IMR-90 (cell line): Measurements from ENCODE around the gene DSP. TPM values are rescaled to one million over a fixed set of nuclear protein-coding genes. Genes with fewer than 3 reads are reported as not detected.

Experiments
- ATAC-seq: fragments of 200-7000 bp; cut with Tn5 transposase; 2 replicates; pipeline ENCODE4 v1.9.1; 2020; ENCODE audit warnings: low read depth, mild to moderate bottlenecking, moderate library complexity
- BruUV-seq: library from RNA; stranded (reverse); fragments of 400-500 nt; replicated peaks from 2 replicates; lab custom pipeline; 2021; lab: Mats Ljungman, UMichigan
- CTCF ChIA-PET: fragments of 300-600 bp; formaldehyde crosslinking; extraction: SDS; loops from one replicate; lab custom pipeline; 2021; ENCODE audit warnings: antibody characterized with exemption; lab: Yijun Ruan, JAX
- POLR2A ChIA-PET: fragments of 300-600 bp; sonication (Branson Sonifier 250); formaldehyde crosslinking; loops from one replicate; lab custom pipeline; 2022; ENCODE audit warnings: antibody characterized with exemption; ENCODE audit not compliant: unreplicated experiment; lab: Charles Lee
- DNase-seq: peaks from one replicate; pipeline ENCODE4 v3.0.0; 2013
- H2AFZ ChIP-seq: replicated peaks from 2 replicates; pipeline ENCODE3; 2013; ENCODE audit warnings: low read length, mild to moderate bottlenecking; ENCODE audit not compliant: poor library complexity
- H2AK5ac ChIP-seq: 2 replicates; pipeline ENCODE4 v1.6.1; 2013; ENCODE audit warnings: low read depth, low read length, inconsistent platforms
- H2AK9ac ChIP-seq: replicated peaks from 2 replicates; pipeline ENCODE3; 2013; ENCODE audit warnings: mild to moderate bottlenecking, low read depth, low read length, moderate library complexity; ENCODE audit not compliant: poor library complexity
- H2BK120ac ChIP-seq: 2 replicates; pipeline ENCODE4 v1.6.1; 2013; ENCODE audit warnings: low read depth, low read length, inconsistent platforms
- H2BK15ac ChIP-seq: 3 replicates; pipeline ENCODE4 v1.6.1; 2013; ENCODE audit warnings: low read depth, low read length, inconsistent platforms
- H2BK20ac ChIP-seq: 2 replicates; pipeline ENCODE4 v1.6.1; 2013; ENCODE audit warnings: low read depth, mild to moderate bottlenecking, inconsistent platforms, low read length, moderate library complexity
- H2BK5ac ChIP-seq: 2 replicates; pipeline ENCODE4 v1.6.1; 2013; ENCODE audit warnings: mild to moderate bottlenecking, low read depth, low read length, inconsistent platforms; ENCODE audit not compliant: poor library complexity, severe bottlenecking
- H3K14ac ChIP-seq: replicated peaks from 2 replicates; pipeline ENCODE4 v1.6.1; 2013; ENCODE audit warnings: low read depth, low read length, inconsistent platforms
- H3K18ac ChIP-seq: 2 replicates; pipeline ENCODE4 v1.6.1; 2013; ENCODE audit warnings: low read depth, low read length, control low read depth
- H3K23ac ChIP-seq: 2 replicates; pipeline ENCODE4 v1.6.1; 2013; ENCODE audit warnings: low read depth, low read length, inconsistent platforms
- H3K27ac ChIP-seq: 2 replicates; pipeline ENCODE4 v1.5.1; 2013; ENCODE audit warnings: mild to moderate bottlenecking, control low read depth, low read length; ENCODE audit not compliant: insufficient read depth
- H3K27me3 ChIP-seq: 2 replicates; pipeline ENCODE4 v1.6.1; 2013; ENCODE audit warnings: low read length; ENCODE audit not compliant: control insufficient read depth, insufficient read depth
- H3K36me3 ChIP-seq: 2 replicates; pipeline ENCODE4 v1.6.1; 2013; ENCODE audit warnings: low read length, mixed read lengths; ENCODE audit not compliant: control insufficient read depth, insufficient read depth
- H3K4ac ChIP-seq: 2 replicates; pipeline ENCODE4 v1.6.1; 2013; ENCODE audit warnings: low read depth, low read length, inconsistent platforms
- H3K4me1 ChIP-seq: 2 replicates; pipeline ENCODE4 v1.6.1; 2013; ENCODE audit warnings: low read length, mixed read lengths; ENCODE audit not compliant: control insufficient read depth, insufficient read depth
- H3K4me2 ChIP-seq: 2 replicates; pipeline ENCODE4 v1.6.1; 2013; ENCODE audit warnings: low read depth, mild to moderate bottlenecking, control low read depth, low read length, moderate library complexity
- H3K4me3 ChIP-seq: 2 replicates; pipeline ENCODE4 v1.5.1; 2013; ENCODE audit warnings: low read depth, mild to moderate bottlenecking, control low read depth, low read length, moderate library complexity; ENCODE audit not compliant: insufficient read depth
- H3K56ac ChIP-seq: 2 replicates; pipeline ENCODE4 v1.6.1; 2013; ENCODE audit warnings: low read length, inconsistent platforms; ENCODE audit not compliant: insufficient read depth; ENCODE audit errors: extremely low read depth
- H3K79me1 ChIP-seq, 2 experiments: 2 replicates each; pipeline ENCODE4 v1.6.1; 2013; ENCODE audit warnings: low read length in 2 of 2, inconsistent platforms in 1 of 2, low read depth in 1 of 2
- H3K9ac ChIP-seq: 2 replicates; pipeline ENCODE4 v1.6.1; 2013; ENCODE audit warnings: low read depth, low read length, control low read depth
- H3K9me1 ChIP-seq: 2 replicates; pipeline ENCODE4 v1.6.1; 2013; ENCODE audit warnings: low read length, inconsistent platforms; ENCODE audit not compliant: insufficient read depth
- H3K9me3 ChIP-seq: 2 replicates; pipeline ENCODE4 v1.6.1; 2013; ENCODE audit warnings: low read length; ENCODE audit not compliant: control insufficient read depth, insufficient read depth
- H4K20me1 ChIP-seq: 2 replicates; pipeline ENCODE4 v1.6.1; 2013; ENCODE audit warnings: low read length, inconsistent platforms; ENCODE audit not compliant: insufficient read depth
- H4K5ac ChIP-seq: 2 replicates; pipeline ENCODE4 v1.6.1; 2013; ENCODE audit warnings: mild to moderate bottlenecking, low read depth, low read length, control low read depth
- H4K8ac ChIP-seq, 2 experiments: 2 replicates each; pipeline ENCODE4 v1.6.1; 2013; ENCODE audit warnings: low read depth in 2 of 2, low read length in 2 of 2, control low read depth in 1 of 2, inconsistent platforms in 1 of 2
- H4K91ac ChIP-seq: 2 replicates; pipeline ENCODE4 v1.6.1; 2013; ENCODE audit warnings: low read depth, low read length, inconsistent platforms; ENCODE audit not compliant: insufficient read depth
- RCOR1 ChIP-seq: IDR thresholded peaks from 2 replicates; pipeline ENCODE4 v1.6.1; 2012; ENCODE audit warnings: mild to moderate bottlenecking, low read length, improper control_type of control experiment; ENCODE audit not compliant: insufficient replicate concordance
- WGBS, 2 experiments: methylation state at CpG; one replicate each; pipeline versions ENCODE4 v1.1.5 to v1.1.7; 2013; ENCODE audit warnings: missing lambda C conversion rate in 2 of 2; ENCODE audit not compliant: insufficient read length in 1 of 2; ENCODE audit errors: extremely low coverage in 2 of 2; 5-methylcytosine and 5-hydroxymethylcytosine counted together
- dilution Hi-C: fragments of 300-500 bp; cut with HindIII; formaldehyde crosslinking; loops from one replicate; pipeline ENCODE4 v1.14.3; 2018; ENCODE audit warnings: low sequenced_read_pairs; ENCODE audit not compliant: unreplicated experiment
- in situ Hi-C: fragments of 300-500 bp; cut with MboI; formaldehyde crosslinking; loops from 3 replicates; pipeline ENCODE4 v1.14.3; 2019; ENCODE audit warnings: low sequenced_read_pairs, inconsistent platforms, mixed read lengths
- intact Hi-C: fragments of 100-400 bp; cut with micrococcal nuclease; formaldehyde crosslinking; loops from 2 replicates; pipeline ENCODE4 v1.10.0; 2022
- polyA plus RNA-seq, 3 experiments: library from polyadenylated mRNA; depleted of rRNA; stranded (reverse); fragments of >200 nt; gene quantifications; 2 replicates each; pipeline ENCODE4 v1.2.3, GENCODE V29; 2012; ENCODE audit warnings: low replicate concordance in 1 of 3
- total RNA-seq: library from RNA; depleted of rRNA; stranded (reverse); fragments of >200 nt; gene quantifications from 2 replicates; pipeline ENCODE4 v1.2.3, GENCODE V29; 2012

DSP gene
- total and polyA plus RNA-seq, 2 of the 4 experiments (the other 2 are of a cell fraction): 7.1 to 20.1 TPM

GRCh38 chr6:7550433-7550801, 8.9 kb downstream of the DSP start:
- no peak overlapping the region for H3K56ac ChIP-seq
- no peak overlapping the region for H2BK15ac ChIP-seq
- H3K14ac ChIP-seq: no peak overlapping the region
- H3K9ac ChIP-seq: no peak overlapping the region
- H3K4ac ChIP-seq: no peak overlapping the region
- no peak overlapping the region for H3K4me2 ChIP-seq
- H3K27ac ChIP-seq: no peak overlapping the region
- H2BK20ac ChIP-seq: no peak overlapping the region
- WGBS, 2 experiments: no CpG with 5 or more reads among the region's 2 CpGs
- no peak overlapping the region for H3K23ac ChIP-seq
- ChIA-PET CTCF (interaction anchor here (0.7 kb wide), 1 partner anchor 33 kb away, joined by 3 read pairs; no protein-coding TSS in a partner anchor), POLR2A (no interaction called here)
- H3K79me1 ChIP-seq: peaks cover 3 to 44% of the 10 kb centered on the region in 2 experiments; a peak in 2 of 4 replicates
- H2BK120ac ChIP-seq: no peak overlapping the region
- no peak overlapping the region for H4K91ac ChIP-seq
- dilution Hi-C loops: no loop called here
- no peak for DNase-seq
- TF ChIP-seq RCOR1: no peak
- H2AFZ ChIP-seq: no peak overlapping the region
- no peak overlapping the region for H3K18ac ChIP-seq
- no peak overlapping the region for H4K5ac ChIP-seq
- no peaks in the 10 kb centered on the region for H3K27me3 ChIP-seq
- no peak overlapping the region for H3K4me3 ChIP-seq
- H4K20me1 ChIP-seq: peaks cover 7% of the 10 kb centered on the region; the same call in 1 of the 2 replicates
- no peak overlapping the region for H2AK5ac ChIP-seq
- no peaks in the 10 kb centered on the region for H3K36me3 ChIP-seq
- peaks cover 5% of the 10 kb centered on the region; the same call in 1 of the 2 replicates for H3K4me1 ChIP-seq
- no TSS peak for BruUV-seq
- H3K9me3 ChIP-seq: no peaks in the 10 kb centered on the region
- intact Hi-C loops: no loop called here
- no peak for ATAC-seq
- H2BK5ac ChIP-seq: no peak overlapping the region
- no peak overlapping the region for H4K8ac ChIP-seq
- H3K9me1 ChIP-seq: peaks cover 20% of the 10 kb centered on the region
- in situ Hi-C loops: no loop called here
- no peak overlapping the region for H2AK9ac ChIP-seq
